Stromal cell of bone marrow (primary cell): Measurements from ENCODE around the gene MYLIP.

Experiments used
- DNase-seq: peaks from one replicate; pipeline ENCODE4 v3.0.0-alpha.2; 2012; ENCODE audit warnings: low read depth

The MYLIP gene

GRCh38 chr6:16141514-16141913 is 12.6 kb downstream of the MYLIP start:
- DNase-seq: no peak

- no peak for DNase-seq
These were observed 16.2 kb downstream of the MYLIP start for GRCh38 chr6:16145038-16145437.

- no peak for DNase-seq
These were observed 17.1 kb downstream of the MYLIP start for GRCh38 chr6:16146028-16146427.

GRCh38 chr6:16146527-16146955 is 17.7 kb downstream of the MYLIP start:
- no peak for DNase-seq

GRCh38 chr6:16148498-16148897 is 19.6 kb downstream of the MYLIP start:
- no peak for DNase-seq

- DNase-seq: no peak
These were observed 20.4 kb downstream of the MYLIP start for GRCh38 chr6:16149305-16149704.

- DNase-seq: no peak
These were observed 21.2 kb downstream of the MYLIP start for GRCh38 chr6:16150098-16150497.

- no peak for DNase-seq
These were observed 24.4 kb downstream of the MYLIP start for GRCh38 chr6:16153211-16153820.

GRCh38 chr6:16154904-16155303 is 26.0 kb downstream of the MYLIP start:
- DNase-seq: peak; percentile 97

- DNase-seq: no peak
These were observed 28.6 kb downstream of the MYLIP start for GRCh38 chr6:16157492-16157891.

- no peak for DNase-seq
These were observed 29.0 kb downstream of the MYLIP start for GRCh38 chr6:16157909-16158308.

- DNase-seq: no peak
These were observed 30.2 kb downstream of the MYLIP start for GRCh38 chr6:16158943-16159557.

- no peak for DNase-seq
These were observed 31.9 kb downstream of the MYLIP start for GRCh38 chr6:16160794-16161193.

- DNase-seq: no peak
These were observed 33.1 kb downstream of the MYLIP start for GRCh38 chr6:16162003-16162402.

GRCh38 chr6:16163066-16163465 is 34.2 kb downstream of the MYLIP start:
- DNase-seq: no peak

- no peak for DNase-seq
These were observed 34.8 kb downstream of the MYLIP start for GRCh38 chr6:16163535-16164300.

GRCh38 chr6:16165641-16166040 is 36.8 kb downstream of the MYLIP start:
- DNase-seq: no peak

GRCh38 chr6:16166871-16167608 is 38.2 kb downstream of the MYLIP start:
- no peak for DNase-seq

- DNase-seq: no peak
These were observed 39.2 kb downstream of the MYLIP start for GRCh38 chr6:16168121-16168520.

- DNase-seq: peak; percentile 30
These were observed 40.0 kb downstream of the MYLIP start for GRCh38 chr6:16168858-16169257.

GRCh38 chr6:16171400-16171799 is 42.5 kb downstream of the MYLIP start:
- DNase-seq: no peak

- DNase-seq: no peak
These were observed 44.5 kb downstream of the MYLIP start for GRCh38 chr6:16173167-16173940.
